SH-SY5Y (cell line): Measurements from ENCODE around the gene PARVB.

Experiments used
- GATA2 ChIP-seq: IDR thresholded peaks from 2 replicates; pipeline ENCODE4 v1.6.1; 2011; ENCODE audit warnings: mild to moderate bottlenecking, low read depth, low read length
- GATA3 ChIP-seq: IDR thresholded peaks from 2 replicates; pipeline ENCODE4 v1.6.1; 2011; ENCODE audit warnings: low read depth, mild to moderate bottlenecking, low read length, moderate library complexity

GRCh38 chr22:44102121-44102520 is 78.0 kb downstream of the PARVB start:
- TF ChIP-seq GATA2 (no peak), GATA3 (no peak)
